Activated CD4-positive, alpha-beta T cell treated with anti-CD3 and anti-CD28 coated beads, Interleukin-2, amount 50 U/mL, for 48 hours (primary cell): ENCODE measurements around the gene TTC23L.
"Not testable (repeated sequence)": the region's sequence is repeated elsewhere in the genome, so short reads cannot be mapped to it uniquely, and the experiment has no call there.

Experiments
- DNase-seq, 2 experiments: peaks; one replicate each; pipeline ENCODE4 v3.0.0-alpha.2; 2020

Gene TTC23L, protein sequence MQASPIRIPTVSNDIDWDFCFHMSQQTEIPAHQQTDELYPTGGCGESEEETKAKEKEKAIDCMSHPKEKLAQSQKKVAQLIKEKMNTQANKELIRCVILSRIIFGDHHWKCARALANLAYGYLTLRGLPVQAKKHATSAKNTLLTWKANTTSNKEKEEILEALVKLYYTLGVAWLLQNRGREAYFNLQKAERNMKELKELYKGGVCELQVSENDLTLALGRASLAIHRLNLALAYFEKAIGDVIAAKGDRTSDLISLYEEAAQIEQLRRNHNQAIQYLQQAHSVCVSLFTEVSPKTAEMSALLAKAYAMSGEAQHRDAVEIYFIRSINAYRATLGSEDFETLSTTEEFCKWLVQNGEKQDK

DNA sequence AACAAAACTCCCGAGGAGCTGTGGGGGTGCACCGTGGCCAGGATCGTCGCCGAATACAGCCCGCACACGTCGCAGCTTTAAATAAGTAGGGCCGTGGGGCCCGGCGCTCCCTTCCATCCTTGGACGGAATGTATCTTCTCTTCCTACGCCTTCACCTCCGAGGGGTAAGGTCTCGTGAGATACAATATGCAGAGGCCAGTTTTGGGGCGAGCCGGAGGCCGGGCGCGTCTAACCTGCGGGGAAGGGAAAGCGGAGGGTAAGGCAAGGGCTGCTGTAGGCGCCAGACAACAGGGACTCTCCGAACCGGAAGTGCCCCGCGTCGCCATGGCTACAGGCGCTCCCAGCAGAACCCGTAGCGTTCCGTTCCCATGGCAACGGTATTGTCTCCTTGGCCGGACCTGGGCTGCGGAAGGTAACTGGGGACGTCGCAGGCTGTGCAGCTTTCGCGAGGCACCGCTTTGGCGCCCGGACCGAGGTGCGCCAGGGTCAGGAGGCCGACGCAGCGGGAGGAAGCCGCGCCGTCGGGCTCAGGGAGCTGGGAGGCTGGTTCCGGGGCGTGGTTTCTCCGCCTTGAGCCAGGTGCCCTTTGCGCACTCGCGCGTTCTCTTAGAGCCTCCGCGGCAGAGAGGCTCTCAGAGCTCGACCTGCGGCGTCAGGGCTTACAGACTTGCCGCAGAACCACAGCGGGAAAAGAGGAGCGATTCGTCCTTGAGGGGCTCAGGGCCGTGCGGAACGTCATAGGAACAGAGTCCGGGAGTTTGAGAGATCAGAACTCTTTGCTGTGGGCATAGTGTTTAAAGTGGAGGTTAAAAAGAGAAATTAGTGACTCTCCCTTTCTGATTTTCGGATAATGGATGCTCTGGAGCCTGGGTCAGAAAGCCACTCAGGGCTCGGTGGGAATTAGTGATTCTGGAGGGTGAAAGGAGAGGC lies at the start of gene TTC23L:
Gene TTC23L (plus strand): TSS at position 380 of the 930 bp plus-strand sequence. CDS start 1,508 bp downstream, outside the sequence.
- peak; percentile 88 to 91 for DNase-seq

DNA sequence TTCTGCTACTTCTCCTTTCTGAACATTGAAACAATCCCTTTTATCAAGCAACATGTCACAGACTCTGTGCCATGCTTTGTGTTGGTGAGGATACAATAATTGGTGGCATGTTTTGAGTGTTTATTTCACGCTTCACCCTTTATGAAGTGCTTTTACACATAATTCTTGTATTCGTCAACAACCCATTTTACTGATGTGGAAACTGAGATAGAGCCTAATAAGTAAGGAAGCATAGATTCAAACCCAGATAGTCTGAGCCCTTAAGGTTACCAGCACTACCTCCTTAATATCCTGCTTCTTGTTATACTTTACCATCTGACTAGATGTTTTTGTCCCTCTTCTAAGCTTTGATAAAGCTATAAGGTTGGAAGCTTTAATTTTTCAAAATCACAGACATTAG lies 49.3 kb upstream of the TTC23L start:
- no peak for DNase-seq

DNA sequence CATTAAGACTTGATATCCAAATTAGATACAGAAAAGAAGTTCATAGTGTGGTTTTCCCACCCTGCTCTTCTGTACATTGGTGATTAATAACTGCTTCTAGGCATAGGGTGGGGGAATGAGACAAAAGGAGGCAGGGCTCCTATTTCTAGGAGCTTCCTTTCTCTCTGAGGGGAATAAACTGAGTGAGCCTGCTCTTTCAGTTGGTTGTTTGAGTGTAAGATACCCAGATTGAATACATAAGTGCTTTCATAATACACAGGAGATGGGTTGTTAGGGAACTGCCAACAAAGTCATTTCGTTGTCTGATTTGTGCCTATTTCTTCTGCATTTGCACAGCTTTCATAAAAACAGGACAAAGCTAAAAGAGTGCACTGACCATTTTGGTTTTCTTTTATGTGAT lies 48.9 kb upstream of the TTC23L start:
- DNase-seq: no peak

DNA sequence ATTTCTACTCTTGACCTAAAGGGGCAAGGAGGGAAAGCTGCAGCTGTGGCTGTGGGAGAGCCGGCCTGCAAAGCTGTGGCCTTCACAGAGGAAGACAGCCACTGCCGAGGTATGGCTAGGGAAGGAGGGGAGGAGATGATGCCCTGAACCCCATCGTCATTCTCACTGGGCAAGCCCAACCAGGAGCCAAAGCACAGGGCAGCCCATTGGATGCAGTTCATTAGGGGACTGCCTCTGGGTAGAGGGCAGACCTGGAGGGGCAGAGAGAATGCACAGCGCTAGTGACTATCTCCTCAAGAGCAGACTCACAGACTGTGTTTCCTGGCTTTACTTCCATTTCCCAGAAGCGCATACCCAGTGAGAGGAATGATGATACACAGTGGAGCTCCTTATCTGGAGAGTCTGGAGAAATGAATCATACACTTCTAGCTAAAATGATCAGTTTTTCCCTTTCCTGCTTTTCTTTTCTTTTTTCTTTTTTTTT lies 47.2 kb upstream of the TTC23L start:
- DNase-seq: no peak

DNA sequence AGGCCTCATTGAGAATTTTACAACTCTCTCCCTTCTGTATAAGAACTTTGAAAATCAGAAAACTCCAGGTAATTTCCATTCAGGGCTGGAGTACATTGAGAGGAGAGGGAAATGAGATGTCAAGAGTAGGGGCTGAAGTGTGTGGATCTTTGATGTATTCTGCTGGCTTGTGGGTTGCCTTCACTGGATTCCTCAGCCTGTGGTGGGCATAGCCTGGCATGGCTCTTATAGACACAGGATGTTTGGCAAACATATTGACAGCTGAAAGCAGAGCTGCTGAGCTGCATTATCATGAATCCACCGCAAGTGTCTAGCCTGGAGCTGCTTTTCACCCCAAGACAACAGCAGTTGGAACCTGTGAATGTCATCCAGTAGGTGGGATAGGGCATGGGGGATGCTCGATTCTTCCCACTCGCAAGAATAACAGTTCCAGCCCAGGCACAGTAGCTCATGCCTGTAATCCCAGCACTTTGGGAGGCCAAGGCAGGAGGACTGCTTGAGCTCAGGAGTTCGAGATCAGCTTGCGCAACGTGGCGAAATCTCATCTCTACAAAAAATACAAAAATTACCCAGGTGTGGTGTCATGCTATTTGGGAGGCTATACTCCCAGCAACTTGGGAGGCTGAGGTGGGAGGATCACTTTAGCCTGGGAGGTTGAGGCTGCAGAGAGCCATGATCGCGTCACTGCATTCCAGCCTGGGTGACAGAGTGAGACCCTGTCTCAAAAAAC lies 36.0 kb upstream of the TTC23L start:
- no peak for DNase-seq

DNA sequence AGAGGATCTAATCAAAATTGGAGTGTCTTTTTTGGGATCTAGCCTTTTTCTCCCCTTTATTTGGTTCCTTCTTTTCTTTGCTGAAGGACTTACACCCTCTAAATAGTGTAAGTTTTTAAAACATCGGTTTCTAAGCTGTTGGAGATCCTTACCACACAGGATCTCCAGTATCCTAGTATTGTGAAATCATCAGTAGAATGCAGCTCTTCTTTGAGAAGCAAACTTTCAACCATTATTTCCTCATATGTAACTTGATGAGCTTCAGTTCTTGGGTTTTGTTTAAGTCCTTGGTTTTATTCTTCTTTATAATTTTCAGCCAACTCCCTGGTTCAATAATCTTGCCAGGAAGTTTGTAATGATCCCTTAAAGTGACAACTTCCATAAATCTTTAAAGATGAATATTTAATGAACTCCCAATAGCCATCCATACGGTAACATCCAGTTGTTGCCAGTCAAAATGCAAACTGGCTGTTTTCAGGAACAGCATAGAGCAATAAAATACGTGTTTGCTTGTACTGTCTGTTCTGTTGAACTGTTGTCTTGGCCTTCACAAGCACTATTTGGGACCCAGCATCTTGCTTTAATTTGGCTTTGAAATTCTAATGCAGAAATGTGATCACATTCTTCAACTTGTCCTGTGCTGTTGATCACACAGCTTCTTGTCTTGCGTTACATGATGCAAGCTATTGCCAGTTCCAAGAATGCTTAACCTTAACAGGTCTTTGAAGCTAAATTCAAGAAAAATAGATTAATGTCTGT lies 34.8 kb upstream of the TTC23L start:
- DNase-seq: no peak

DNA sequence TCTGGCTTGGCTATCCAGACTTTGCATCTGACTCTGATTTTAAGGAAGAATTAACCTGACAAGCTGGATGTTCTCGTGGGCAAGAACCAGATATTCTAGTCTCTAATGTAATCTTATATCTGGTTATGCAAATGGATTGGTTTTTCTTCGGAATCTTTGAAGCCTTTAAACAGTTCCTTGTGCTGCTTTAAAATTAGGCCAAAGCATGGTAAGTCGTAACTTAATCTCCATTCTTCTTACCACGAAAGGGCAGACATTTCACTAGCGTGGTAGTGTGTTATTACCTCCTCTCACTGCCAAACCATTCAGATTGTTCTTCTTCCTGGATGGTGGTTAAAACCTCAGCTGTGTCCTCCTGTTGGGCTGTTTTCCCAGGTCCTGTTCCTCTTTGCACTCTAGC lies 34.1 kb upstream of the TTC23L start:
- DNase-seq: no peak

DNA sequence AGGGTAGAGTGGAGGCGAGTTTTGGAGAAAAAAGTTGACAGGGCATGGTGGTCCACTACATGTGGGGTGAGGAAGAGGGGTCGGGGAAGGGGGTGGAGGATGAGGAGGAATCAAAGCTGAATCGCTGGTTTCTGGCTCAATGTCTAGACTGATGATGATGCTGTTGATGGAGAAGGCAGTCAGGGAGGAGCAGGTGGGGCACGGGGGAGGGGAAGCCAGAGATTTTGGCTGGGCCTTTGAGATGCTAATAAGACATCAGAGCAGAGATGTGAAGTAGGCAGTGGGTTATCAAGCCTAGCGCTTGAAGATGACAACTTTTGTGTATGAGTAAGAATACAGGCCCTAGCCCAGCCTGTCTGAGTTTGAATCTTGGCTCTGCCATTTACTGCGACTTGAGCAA lies 32.4 kb upstream of the TTC23L start:
- DNase-seq: no peak

DNA sequence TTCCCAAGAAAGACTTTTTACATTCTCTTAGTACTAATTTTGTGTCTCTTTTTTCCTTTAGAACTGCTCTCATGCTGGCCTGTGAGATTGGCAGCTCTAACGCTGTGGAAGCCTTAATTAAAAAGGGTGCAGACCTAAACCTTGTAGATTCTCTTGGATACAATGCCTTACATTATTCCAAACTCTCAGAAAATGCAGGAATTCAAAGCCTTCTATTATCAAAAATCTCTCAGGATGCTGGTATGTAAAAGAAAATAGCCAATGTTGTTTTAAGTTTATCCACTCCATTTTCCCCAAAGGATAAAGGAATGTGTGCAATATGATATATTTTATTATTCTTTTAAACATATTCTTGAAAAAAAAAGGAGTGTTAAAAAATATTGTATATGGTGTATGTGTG lies 27.3 kb upstream of the TTC23L start:
- DNase-seq: no peak

DNA sequence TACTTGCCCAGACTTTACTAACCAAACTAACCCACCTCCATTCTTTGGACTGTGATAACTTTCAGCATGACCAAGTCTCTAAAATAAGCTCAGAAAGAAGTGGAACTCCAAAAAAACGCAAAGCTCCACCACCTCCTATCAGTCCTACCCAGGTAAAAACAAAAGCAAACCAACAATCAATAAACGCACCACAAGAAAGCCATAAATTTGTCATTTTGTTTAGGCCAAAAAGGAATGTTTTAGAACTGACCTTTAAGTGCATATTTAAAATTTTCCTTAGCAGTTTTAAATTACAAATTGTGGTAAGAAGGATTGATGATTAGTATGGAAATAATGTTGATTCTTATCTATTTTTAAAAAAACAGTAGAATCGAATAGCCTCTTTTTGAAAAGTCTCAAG lies 25.5 kb upstream of the TTC23L start:
- no peak for DNase-seq

DNA sequence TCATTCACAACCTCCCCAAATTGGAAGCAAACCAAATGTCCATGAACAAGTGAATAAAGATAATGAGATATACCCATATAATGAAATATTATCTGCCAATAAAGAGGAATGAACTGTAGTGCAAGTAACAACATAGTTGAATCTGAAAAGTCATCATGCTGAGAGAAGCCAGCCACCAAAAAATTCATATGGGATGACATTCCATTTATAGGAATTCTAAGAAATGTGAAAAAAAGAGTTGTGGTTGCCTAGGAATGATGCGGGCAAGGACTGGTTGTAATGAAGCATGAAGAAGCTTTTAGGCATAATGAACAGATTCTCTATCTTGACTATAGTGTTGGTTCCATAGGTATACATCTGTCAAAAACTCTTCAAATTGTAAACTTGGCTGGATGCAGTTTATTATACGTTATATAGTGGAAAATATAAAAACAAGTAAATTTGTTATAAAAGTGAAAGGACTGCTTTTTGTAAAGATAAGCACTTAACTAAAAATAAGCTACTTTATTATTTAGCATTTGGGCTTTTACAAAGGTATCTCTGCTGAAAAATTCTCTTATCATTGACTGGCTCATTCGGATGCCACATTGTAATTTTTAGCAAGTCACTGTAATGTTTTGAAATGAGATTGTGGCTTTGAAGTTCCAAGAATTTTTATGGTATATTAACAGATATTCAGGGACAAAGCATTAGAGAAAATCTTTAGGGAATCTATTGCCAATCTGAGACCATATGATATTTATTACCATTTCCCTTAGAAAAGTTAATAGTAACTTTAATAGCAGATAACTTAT lies 21.2 kb upstream of the TTC23L start:
- no peak for DNase-seq

DNA sequence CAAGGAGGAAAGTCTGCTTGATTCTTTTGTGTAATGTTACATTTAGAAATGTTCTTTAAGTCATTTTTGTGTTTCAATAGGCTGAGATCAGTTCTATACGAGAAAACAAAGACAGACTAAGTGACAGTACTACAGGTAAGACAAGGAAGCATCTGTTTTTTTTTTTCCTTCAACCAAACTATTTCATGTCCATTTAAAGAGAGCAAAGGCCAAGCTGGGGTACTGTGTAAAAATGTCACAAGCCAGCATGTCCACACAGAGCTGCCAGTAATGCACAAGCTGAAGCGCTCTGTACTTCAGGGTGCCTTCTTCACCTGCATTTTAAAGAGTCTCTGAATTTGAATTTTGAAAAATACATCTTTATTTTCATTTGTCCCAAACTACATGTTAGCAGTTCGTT lies 20.2 kb upstream of the TTC23L start:
- DNase-seq: no peak

DNA sequence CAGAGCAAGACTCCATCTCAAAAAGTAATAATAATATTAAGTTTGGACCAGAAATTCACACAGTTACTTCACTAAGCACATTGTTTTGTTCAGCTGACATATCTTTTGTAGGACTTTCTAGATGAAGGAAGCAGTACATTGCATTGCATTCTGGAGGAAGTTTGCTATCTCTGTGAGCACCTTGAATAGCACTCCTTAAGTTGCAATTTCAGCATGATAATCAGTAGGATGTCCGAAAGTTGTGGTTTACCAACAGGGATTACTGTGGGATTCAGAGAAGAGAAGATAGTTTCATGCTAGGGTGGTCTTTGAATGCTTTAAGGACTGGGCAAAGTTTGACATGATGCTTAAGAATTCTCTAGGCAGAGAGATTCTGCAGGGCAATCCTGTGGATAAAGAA lies 18.4 kb upstream of the TTC23L start:
- no peak for DNase-seq

DNA sequence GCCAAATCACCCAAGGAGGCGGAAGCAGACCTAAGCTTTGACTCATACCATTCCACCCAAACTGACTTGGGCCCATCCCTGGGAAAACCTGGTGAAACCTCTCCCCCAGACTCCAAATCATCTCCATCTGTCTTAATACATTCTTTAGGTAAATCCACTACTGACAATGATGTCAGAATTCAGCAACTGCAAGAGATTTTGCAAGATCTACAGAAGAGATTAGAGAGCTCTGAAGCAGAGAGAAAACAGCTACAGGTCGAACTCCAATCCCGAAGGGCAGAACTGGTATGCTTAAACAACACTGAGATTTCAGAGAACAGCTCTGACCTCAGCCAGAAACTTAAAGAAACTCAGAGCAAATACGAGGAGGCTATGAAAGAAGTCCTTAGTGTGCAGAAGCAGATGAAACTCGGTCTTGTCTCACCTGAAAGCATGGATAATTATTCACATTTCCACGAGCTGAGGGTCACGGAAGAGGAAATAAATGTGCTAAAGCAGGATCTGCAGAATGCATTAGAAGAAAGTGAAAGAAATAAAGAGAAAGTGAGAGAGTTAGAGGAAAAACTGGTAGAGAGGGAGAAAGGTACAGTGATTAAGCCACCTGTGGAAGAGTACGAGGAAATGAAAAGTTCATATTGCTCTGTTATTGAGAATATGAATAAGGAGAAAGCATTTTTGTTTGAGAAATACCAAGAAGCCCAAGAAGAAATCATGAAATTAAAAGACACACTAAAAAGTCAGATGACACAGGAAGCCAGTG lies 15.8 kb upstream of the TTC23L start:
- no peak for DNase-seq

DNA sequence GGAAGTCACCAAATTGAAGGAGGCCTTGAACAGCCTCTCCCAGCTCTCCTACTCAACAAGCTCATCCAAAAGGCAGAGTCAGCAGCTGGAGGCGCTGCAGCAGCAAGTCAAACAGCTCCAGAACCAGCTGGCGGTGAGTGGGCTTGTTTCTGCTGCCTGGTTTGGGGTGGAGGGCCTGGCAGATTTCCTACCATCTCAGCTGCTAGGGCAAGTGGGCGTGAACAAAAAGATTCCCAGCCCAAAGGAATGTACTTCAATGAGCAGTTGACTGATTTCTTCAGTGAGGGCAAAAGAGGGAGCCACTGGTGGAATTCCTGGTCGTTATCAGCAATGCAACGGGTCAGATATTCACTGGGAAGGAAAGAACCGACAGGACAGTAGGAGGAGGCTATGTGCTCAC lies 12.6 kb upstream of the TTC23L start:
- DNase-seq: no peak

DNA sequence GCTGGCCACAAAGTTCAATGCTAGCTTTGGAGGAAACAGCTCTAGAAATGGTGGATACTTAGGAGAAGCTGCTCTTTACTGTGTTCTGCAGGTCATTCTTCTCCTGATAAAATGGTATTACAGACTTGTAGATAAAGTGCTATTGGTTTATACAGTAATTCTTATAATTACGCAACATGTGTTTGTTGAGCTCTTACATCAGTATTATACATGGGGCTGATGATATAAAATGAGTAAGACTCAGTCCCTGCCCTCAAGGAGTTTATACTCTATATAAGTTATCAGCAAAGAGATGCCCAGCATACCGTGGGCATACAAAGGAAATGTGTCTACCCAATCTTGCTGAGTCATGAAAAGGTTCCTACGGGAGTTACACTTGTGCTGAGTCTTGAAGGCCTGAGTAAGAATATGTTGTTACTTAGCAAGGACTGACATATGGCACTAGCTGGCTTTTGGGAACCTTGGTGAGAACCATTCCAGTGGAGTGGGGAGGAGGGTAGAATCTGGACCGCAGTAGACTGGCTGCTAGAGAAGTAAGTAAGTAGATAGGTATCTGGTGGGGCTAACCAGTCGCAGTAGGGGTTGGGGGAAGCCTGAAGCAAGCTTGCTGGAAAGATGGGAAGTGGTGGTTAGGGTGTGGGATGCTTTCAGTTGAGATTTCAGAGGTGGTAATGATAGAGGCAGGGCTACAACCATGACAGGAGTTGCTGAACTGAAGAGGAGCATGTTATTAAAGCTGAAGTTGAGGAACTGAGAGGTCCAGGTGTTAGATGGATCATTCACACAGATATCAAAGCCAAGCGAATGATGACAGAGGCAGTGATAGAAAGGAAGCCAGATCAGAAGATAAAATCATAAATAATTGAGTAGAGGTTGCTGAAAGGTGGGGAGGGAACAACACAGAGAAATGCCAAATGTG lies 11.1 kb upstream of the TTC23L start:
- no peak for DNase-seq

DNA sequence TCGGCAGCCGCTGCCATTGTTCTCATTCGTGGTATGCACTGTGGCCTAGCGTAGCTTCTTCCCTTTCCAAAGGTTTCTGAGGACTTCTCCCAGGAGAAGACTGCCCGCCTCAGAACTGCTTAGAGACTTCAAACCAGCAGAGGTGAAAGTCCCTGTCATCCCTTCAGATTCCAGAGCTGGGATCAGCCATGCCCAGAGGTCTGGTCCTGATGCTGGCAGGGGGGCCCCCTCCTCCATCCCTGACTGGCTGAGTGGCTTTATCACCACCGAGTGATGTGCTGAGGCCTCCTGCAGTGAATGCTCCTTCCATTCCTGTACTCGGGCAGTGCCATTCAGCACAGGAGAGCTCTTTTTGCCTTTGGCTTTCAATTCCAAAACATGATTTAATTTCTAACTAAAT lies 8.1 kb upstream of the TTC23L start:
- not testable (repeated sequence) for DNase-seq

DNA sequence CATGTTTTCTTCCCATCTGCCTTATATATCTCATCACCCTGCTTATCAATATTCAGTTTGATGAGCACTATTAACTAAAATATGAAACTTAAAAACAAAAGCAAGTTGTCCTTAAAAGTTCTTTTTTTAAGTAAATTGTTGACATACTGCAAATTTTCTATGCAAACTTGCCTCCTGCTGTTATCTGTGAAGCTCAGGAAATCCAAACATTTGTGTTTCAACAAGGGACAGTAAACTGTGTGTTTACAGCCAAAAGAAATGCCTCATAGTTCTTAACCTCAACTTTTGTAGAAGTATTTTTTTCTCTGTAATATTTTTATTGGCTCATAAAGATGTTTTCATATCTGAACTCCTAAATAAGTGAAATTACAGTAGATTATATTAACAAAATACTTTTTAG lies 7.7 kb upstream of the TTC23L start:
- no peak for DNase-seq

DNA sequence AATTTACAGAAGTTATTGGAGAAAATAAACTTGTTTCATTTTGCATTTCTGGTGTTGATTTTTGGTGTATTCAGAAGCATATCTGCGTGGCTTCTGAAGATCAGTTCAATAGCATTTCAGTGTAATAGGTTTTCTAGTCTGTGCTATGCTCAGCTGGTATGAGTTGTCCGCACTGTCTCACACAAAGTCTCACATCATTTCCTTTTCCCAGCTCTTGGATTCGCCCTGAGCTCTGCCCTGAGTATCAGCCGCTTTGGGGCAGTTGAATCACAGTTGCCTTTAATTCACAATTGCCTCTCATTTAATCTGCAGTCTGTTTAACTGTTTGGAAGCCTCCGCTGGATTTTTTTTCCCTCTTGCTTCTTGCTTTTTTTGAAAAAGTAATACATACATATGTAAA lies 6.4 kb upstream of the TTC23L start:
- DNase-seq: no peak

DNA sequence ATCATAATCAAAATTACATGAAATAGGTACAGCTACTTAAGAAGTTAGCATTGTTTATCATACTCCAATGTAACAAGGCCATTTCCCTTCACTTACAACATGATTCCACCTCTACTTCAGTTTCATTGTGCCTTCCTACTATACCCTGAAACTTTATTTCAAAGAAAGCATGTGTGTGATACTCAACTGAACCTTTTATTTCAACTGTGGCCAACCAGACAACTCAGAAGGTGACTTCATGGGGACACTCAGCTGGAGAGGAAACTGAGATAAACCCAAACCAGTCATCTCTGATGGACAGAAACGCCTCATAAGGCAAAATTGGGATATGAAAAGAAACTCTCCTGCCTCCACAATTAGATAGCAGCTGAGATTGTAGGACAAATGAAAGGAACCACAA lies 5.9 kb upstream of the TTC23L start:
- no peak for DNase-seq
